GM12875 (cell line): Measurements from ENCODE around the gene ERN1.

ENCODE experiments used
- H3K4me3 ChIP-seq: one replicate; pipeline ENCODE4 v1.5.1; 2011; ENCODE audit warnings: low read depth, low read length, control low read depth
- TF ChIP-seq, protein P1 (sequence below): IDR thresholded peaks from 2 replicates; pipeline ENCODE4 v1.5.1; 2011; ENCODE audit warnings: low read depth, mild to moderate bottlenecking, control low read depth, inconsistent platforms, low read length, moderate library complexity, borderline replicate concordance; ENCODE audit not compliant: insufficient read depth

ERN1 gene

DNA sequence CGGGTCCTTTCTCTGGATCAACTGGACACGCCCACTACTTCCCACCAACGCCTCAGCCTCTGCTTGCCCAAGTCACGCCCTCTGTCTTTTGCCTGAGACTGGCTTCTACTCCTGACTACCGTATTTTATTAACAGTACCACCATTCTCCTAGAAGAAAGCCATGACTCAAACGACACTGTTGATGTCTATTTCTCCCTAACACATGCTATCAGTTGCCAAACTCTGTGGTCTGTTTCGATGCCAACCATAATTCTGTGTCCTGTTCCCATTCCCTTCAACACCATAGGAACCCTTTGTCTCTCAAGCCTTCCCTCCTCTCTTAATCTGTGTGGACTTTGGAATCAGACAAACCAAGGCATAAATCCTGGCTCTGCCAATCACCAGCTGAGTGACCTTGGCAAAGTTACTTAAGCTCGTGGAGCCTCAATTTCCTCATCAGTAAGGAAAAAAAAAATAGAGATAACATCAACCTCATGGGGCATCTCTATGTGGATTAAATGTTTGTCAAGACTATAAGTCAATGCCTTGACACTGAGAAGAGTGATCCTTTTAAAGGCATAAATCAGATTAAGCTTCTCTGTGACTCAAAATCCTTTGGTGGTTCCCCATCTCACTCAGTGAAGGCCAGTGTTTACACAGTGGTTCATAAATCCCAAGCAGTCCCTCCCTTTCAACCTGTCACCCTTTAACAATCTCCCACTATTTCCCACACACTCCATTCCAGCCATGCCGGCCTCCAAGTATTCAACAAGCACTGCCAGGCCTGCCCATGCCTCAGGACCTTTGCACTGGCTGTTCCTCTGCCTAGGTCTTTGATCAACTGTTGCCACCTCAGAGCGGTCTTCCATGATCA, 45.6 kb downstream of the ERN1 start:
- H3K4me3 ChIP-seq: no peak overlapping the region
- TF ChIP-seq, protein P1, sequence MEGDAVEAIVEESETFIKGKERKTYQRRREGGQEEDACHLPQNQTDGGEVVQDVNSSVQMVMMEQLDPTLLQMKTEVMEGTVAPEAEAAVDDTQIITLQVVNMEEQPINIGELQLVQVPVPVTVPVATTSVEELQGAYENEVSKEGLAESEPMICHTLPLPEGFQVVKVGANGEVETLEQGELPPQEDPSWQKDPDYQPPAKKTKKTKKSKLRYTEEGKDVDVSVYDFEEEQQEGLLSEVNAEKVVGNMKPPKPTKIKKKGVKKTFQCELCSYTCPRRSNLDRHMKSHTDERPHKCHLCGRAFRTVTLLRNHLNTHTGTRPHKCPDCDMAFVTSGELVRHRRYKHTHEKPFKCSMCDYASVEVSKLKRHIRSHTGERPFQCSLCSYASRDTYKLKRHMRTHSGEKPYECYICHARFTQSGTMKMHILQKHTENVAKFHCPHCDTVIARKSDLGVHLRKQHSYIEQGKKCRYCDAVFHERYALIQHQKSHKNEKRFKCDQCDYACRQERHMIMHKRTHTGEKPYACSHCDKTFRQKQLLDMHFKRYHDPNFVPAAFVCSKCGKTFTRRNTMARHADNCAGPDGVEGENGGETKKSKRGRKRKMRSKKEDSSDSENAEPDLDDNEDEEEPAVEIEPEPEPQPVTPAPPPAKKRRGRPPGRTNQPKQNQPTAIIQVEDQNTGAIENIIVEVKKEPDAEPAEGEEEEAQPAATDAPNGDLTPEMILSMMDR: no peak

DNA sequence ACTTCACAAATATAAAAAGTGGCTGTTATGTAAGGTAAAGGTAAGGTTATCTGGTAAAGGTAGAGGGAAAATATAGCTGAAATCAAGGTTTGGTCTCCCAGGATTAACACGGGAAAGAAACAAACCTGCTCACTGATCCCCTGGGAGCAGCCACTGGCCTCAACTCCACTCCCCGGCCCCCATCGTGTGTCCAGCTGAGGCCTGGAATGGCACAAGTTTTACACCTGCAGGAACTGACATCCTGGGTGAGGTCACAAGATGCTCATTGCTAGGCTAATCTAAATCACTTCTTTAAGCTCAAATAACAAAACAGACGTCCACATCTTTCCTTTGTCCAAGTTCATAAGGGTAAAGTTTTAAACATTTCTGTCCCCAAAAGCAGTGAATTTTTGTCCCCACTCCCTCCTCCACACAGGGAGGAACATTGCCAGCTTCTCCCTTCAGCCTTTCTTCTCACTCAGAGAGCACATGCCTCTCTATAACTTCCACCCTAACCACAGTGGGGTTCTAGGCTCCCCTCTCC, 46.3 kb downstream of the ERN1 start:
- no peak overlapping the region for H3K4me3 ChIP-seq
- TF ChIP-seq, protein P1: no peak

DNA sequence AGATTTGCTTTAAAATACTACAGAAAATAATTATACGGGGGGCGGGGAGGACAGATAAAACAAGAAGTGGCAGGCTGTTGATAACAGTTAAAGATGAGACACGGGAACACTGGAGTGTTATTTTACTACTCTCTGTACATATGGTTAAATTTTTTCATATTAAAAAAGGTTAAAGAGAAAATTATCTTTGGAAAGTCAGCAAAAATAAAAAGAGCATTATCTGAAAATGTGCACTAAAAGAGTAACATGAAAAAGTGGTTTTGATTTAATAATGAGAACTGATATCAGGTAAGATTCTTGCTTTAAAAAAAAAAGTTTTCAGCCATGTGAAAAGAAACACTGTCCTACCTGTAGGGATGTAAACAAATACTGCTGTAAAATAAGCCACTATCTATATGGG, 46.9 kb downstream of the ERN1 start:
- H3K4me3 ChIP-seq: no peak overlapping the region
- TF ChIP-seq, protein P1: no peak

DNA sequence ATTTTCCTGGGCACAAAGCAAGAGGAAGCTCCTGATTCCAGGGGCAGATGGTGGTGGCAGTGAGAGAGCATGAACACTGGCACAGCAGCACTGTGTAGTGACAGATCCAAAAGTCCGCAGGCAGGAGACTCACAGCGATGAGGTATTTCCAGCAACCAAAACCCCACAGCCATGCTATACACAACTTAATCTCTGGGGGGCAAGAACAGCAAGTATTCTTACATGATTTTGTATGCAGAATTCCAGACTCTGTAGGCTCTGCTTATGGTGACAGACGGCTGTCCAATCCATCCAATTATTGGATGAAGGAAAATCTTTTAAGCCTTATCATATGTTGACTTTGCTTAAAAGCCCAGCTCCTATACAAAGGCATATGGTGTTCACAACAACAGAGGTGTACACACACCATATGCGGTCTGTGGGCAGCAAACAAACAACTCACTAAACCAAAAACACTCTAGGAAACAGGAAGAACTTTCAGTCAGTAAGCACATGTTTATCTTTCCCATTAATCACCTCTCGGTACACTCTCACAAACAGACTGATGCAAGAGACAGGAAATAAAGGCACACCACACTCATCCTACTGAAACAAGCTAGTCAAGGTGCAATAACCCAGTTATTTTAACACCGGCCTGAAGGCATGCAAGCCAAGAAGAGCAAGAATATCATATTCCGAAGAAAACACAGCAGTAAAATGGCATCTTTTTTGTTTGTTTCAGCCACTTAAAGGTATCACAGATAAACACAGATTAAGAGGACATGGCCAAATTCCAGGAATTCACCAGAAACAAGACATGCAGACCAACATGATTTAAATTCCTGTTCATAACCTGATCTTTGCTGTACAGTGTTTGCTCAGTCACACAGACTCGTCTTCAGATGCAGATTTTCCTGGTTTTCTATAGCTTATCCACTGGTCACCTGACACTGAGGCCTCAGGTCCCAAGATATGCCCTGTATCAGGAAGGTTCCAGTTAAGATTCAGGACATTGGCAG, 47.8 kb downstream of the ERN1 start:
- TF ChIP-seq, protein P1: no peak
- no peak overlapping the region for H3K4me3 ChIP-seq

DNA sequence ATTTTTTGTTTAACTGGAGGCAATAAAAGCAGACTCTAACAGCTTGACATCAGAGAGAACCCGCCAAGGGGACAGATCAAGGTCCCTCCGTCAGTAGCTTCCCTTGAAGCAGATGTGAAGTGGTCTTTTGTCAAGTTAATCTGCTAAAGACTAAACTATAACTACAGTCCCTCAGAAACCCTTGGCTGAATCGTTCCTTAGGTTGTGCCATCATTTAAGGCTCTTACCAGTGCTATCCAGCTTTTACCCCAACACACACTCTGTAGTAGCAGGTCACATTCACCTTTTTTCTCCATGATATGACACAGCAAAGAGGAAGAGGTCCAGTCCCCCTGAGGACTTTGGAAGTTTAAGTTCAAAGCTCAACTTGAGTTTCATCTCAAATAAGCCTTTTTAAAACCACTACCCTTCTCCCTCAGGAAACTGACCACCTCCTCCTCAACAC, 49.7 kb downstream of the ERN1 start:
- TF ChIP-seq, protein P1: no peak

GRCh38 chr17:64077379-64077778, 52.6 kb downstream of the ERN1 start:
- TF ChIP-seq, protein P1: no peak
- no peak overlapping the region for H3K4me3 ChIP-seq

More for the DNA sequence above, 49.7 kb downstream of the ERN1 start:
- no peak overlapping the region for H3K4me3 ChIP-seq
